ENCODE measurements around the gene CCNG1. TPM values are rescaled to one million over a fixed set of nuclear protein-coding genes. Genes with fewer than 3 reads are reported as not detected.
A peak's percentile ranks its signal among the peaks of the same experiment; 100 is the strongest.

CCNG1 gene
- polyA plus RNA-seq, 1 donor from 2014 or later = 106 TPM

- H3K4me2 ChIP-seq (ENCODE audit: low read length) = no peak overlapping the region
Measured at GRCh38 chr5:163456840-163457239, 19.4 kb downstream of the CCNG1 start.

DNA sequence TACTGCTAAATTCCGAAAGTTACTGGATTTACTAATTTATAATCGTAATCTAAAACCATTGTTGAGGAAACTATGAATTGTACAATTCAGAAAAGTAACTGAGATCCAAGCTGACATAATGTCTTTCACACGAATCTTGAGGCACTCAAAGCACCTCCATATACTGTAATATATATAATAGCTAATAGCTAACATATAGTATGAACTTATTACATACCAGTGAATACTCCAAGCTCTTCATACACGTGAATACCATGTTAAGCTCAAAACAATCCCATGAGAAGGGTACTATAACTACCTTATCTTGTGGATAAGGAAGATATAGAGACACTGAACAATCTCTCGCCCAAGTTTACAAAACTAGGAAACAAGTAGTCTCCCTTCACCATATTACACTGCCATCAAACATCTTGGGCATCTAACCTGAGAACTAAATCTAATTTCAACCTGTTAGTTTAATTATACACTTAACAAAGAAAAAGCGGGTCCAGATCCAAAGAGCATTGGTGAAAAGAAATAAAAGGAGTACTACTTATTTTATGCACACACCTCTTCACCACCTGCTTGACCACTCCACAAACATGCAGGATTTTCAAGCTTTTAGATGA is 21.5 kb downstream of the CCNG1 start:
- Histone ChIP-seq H4K20me1 (ENCODE audit: insufficient read depth) (no peaks in the 10 kb centered on the region), H3K27me3 (ENCODE audit: insufficient read depth, low read depth, low read length) (no peaks in the 10 kb centered on the region), H3K9me2 (ENCODE audit: insufficient read depth, low read length) (no peaks in the 10 kb centered on the region), H3F3A (ENCODE audit: insufficient read depth, low read length, poor library complexity, severe bottlenecking) (peaks cover 3% of the 10 kb centered on the region), H3K36me3 (ENCODE audit: insufficient read depth, low read length) (peaks cover 4% of the 10 kb centered on the region), H3K9me3 (ENCODE audit: low read length) (no peaks in the 10 kb centered on the region), H3K4me2 (ENCODE audit: low read length) (peak overlapping the region; percentile 85), H3K4me3 (ENCODE audit: low read length) (peak overlapping the region; percentile 76), H3K79me2 (replicated peaks; ENCODE audit: insufficient read depth, low read length) (peaks cover 20% of the 10 kb centered on the region), H2AFZ (ENCODE audit: low read depth, low read length) (peak overlapping the region; percentile 85), H3K27ac (ENCODE audit: low read length) (peak overlapping the region; percentile 87), H3K9ac (ENCODE audit: low read length) (peak overlapping the region; percentile 82)
- no peak for TF ChIP-seq MXI1 (conservative IDR thresholded peaks at IDR 0.05; ENCODE audit: poor library complexity, severe bottlenecking)

More at GRCh38 chr5:163456840-163457239, 19.4 kb downstream of the CCNG1 start:
- H3K9me3 ChIP-seq (ENCODE audit: low read length) = no peaks in the 10 kb centered on the region
- no peaks in the 10 kb centered on the region for H3K27me3 ChIP-seq (ENCODE audit: insufficient read depth, low read depth, low read length)
- no peak overlapping the region for H3K4me3 ChIP-seq (ENCODE audit: low read length)
- TF ChIP-seq EZH2 (IDR thresholded peaks at IDR 0.05; ENCODE audit: borderline replicate concordance, insufficient read depth, low read length, poor library complexity, severe bottlenecking) (no peak), SMC3 (conservative IDR thresholded peaks at IDR 0.05; ENCODE audit: poor library complexity) (no peak), POLR2AphosphoS5 (IDR thresholded peaks at IDR 0.05) (no peak), EP300 (conservative IDR thresholded peaks at IDR 0.05; ENCODE audit: poor library complexity, severe bottlenecking) (no peak), TAF1 (IDR thresholded peaks at IDR 0.05; ENCODE audit: low read depth) (no peak), MXI1 (conservative IDR thresholded peaks at IDR 0.05; ENCODE audit: poor library complexity, severe bottlenecking) (no peak), RAD21 (conservative IDR thresholded peaks at IDR 0.05) (no peak)
- TF ChIP-seq, protein P1, sequence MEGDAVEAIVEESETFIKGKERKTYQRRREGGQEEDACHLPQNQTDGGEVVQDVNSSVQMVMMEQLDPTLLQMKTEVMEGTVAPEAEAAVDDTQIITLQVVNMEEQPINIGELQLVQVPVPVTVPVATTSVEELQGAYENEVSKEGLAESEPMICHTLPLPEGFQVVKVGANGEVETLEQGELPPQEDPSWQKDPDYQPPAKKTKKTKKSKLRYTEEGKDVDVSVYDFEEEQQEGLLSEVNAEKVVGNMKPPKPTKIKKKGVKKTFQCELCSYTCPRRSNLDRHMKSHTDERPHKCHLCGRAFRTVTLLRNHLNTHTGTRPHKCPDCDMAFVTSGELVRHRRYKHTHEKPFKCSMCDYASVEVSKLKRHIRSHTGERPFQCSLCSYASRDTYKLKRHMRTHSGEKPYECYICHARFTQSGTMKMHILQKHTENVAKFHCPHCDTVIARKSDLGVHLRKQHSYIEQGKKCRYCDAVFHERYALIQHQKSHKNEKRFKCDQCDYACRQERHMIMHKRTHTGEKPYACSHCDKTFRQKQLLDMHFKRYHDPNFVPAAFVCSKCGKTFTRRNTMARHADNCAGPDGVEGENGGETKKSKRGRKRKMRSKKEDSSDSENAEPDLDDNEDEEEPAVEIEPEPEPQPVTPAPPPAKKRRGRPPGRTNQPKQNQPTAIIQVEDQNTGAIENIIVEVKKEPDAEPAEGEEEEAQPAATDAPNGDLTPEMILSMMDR (IDR thresholded peaks at IDR 0.05; ENCODE audit: poor library complexity, severe bottlenecking) = no peak
- TF ChIP-seq, protein P2, sequence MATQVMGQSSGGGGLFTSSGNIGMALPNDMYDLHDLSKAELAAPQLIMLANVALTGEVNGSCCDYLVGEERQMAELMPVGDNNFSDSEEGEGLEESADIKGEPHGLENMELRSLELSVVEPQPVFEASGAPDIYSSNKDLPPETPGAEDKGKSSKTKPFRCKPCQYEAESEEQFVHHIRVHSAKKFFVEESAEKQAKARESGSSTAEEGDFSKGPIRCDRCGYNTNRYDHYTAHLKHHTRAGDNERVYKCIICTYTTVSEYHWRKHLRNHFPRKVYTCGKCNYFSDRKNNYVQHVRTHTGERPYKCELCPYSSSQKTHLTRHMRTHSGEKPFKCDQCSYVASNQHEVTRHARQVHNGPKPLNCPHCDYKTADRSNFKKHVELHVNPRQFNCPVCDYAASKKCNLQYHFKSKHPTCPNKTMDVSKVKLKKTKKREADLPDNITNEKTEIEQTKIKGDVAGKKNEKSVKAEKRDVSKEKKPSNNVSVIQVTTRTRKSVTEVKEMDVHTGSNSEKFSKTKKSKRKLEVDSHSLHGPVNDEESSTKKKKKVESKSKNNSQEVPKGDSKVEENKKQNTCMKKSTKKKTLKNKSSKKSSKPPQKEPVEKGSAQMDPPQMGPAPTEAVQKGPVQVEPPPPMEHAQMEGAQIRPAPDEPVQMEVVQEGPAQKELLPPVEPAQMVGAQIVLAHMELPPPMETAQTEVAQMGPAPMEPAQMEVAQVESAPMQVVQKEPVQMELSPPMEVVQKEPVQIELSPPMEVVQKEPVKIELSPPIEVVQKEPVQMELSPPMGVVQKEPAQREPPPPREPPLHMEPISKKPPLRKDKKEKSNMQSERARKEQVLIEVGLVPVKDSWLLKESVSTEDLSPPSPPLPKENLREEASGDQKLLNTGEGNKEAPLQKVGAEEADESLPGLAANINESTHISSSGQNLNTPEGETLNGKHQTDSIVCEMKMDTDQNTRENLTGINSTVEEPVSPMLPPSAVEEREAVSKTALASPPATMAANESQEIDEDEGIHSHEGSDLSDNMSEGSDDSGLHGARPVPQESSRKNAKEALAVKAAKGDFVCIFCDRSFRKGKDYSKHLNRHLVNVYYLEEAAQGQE (IDR thresholded peaks at IDR 0.05; ENCODE audit: borderline replicate concordance) = no peak
- peaks cover 4% of the 10 kb centered on the region for H3K36me3 ChIP-seq (ENCODE audit: insufficient read depth, low read length)
- peaks cover 3% of the 10 kb centered on the region for H3F3A ChIP-seq (ENCODE audit: insufficient read depth, low read length, poor library complexity, severe bottlenecking)
- H2AFZ ChIP-seq (ENCODE audit: low read depth, low read length) = no peak overlapping the region
- no peak overlapping the region for H3K9ac ChIP-seq (ENCODE audit: low read length)
- H3K27ac ChIP-seq (ENCODE audit: low read length) = no peak overlapping the region
- H3K79me2 ChIP-seq (replicated peaks; ENCODE audit: insufficient read depth, low read length) = peaks cover 20% of the 10 kb centered on the region
- H3K9me2 ChIP-seq (ENCODE audit: insufficient read depth, low read length) = no peaks in the 10 kb centered on the region
- no peaks in the 10 kb centered on the region for H4K20me1 ChIP-seq (ENCODE audit: insufficient read depth)

Measured in neural cell (in vitro differentiated cells).